Subcutaneous adipose tissue (tissue), 4 donors: ENCODE data around the gene SOCS3. TPM values are rescaled to one million over a fixed set of nuclear protein-coding genes. Genes with fewer than 3 reads are reported as not detected.

Source experiments
- total RNA-seq, 4 donors: library from RNA; depleted of rRNA; stranded (reverse); fragments of >200 nt; gene quantifications; one replicate each; pipeline ENCODE4 v1.1.0, GENCODE V29; 2016
- TF ChIP-seq, protein P1 (sequence below): fragments of 450-650 bp; IDR thresholded peaks from one replicate; pipeline ENCODE4 v1.5.1; 2016; ENCODE audit warnings: low read depth, mild to moderate bottlenecking, control low read depth, antibody characterized with exemption, moderate library complexity

Gene SOCS3
- total RNA-seq, 4 donors from 2014 or later: 15.4 to 33.3 (median 24.7) TPM

GRCh38 chr17:78330570-78331224, 29.2 kb downstream of the SOCS3 start:
- TF ChIP-seq, protein P1, sequence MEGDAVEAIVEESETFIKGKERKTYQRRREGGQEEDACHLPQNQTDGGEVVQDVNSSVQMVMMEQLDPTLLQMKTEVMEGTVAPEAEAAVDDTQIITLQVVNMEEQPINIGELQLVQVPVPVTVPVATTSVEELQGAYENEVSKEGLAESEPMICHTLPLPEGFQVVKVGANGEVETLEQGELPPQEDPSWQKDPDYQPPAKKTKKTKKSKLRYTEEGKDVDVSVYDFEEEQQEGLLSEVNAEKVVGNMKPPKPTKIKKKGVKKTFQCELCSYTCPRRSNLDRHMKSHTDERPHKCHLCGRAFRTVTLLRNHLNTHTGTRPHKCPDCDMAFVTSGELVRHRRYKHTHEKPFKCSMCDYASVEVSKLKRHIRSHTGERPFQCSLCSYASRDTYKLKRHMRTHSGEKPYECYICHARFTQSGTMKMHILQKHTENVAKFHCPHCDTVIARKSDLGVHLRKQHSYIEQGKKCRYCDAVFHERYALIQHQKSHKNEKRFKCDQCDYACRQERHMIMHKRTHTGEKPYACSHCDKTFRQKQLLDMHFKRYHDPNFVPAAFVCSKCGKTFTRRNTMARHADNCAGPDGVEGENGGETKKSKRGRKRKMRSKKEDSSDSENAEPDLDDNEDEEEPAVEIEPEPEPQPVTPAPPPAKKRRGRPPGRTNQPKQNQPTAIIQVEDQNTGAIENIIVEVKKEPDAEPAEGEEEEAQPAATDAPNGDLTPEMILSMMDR: no peak

DNA sequence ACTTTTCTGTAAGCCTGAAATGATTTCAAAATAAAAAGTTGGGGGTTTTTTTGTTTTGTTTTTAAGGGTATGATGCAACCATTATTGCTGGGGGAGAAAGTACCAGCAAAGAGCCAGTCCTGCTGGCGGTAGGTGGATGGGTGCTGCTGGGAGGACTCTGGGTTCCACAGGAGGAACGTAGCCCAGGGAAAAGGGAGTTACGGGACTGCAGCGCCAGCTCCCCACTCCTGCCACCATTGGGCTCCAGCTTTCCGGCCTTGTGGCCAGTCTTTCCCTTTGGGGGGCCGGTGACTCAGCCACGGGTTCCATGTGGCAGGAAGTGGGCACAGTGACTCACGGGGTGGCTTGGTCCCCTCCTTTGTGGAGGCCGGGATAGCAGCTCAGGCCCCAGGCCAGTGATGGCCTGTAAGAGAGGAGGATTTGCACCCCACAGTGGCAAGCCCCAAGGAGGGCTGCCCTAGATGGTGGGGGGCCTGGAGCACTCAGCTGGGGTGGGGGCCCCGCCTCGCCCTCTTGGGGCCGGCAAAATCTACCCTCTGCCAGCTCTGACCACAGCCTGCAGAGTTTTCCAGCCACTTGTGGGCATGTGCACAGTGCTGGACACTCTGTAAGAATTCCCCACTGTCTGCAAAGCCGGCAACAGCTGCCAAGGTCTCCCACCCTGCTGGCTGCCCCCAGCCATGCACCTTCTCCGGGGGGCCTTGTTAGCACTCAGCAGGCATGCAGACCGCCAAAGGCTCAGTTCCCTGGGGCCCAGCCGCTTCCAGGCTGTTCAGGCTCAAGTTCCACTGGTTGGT, 30.4 kb downstream of the SOCS3 start:
- TF ChIP-seq, protein P1: no peak

DNA sequence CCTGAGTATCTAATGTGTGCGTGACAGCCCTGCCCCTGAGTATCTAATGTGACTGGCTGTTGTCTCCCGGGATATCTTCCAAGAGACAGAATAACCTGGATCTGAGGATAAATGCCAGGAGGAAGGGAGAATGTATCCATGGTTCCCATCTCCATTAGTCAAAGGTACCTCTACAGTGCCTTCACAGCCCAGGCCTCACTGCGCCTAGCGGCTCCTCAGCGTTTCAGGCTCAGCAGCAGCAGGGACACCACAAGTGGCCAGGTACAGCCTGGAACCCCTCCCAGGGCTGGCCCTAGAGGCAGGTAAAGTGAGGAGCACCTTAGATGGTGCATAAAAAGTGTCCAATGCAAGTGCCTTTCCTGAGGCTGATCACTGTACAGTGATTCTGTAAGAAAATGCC, 32.0 kb downstream of the SOCS3 start:
- TF ChIP-seq, protein P1: no peak

DNA sequence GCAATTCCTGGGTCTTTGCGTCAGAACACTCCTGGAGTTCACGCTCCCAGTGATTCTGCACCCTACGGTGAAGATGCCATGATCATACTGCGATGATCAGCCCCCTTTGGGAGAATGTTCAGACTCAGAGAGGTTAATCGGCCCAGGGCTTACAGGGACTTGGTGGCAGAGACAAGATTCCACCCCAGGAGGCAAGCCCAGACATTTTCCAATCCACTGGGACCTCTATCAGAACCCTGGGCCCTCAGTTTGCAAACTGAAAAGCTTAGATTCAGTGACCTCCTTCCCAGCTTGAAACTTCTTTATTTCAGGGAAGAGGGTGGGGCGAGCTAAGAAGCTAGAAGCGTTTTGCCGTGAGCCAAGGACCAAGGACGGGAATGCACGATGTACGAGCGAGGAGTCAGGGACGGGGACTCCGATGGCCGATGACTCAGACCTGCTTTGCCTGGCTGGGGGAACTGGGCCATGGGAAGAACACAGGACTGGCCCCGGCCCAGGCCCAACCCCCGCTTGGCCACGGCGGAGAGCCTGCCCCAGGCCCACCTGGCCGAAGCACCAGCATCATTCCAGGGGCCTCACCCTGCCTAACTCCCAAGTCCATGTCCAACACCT, 34.7 kb downstream of the SOCS3 start:
- TF ChIP-seq, protein P1: no peak

DNA sequence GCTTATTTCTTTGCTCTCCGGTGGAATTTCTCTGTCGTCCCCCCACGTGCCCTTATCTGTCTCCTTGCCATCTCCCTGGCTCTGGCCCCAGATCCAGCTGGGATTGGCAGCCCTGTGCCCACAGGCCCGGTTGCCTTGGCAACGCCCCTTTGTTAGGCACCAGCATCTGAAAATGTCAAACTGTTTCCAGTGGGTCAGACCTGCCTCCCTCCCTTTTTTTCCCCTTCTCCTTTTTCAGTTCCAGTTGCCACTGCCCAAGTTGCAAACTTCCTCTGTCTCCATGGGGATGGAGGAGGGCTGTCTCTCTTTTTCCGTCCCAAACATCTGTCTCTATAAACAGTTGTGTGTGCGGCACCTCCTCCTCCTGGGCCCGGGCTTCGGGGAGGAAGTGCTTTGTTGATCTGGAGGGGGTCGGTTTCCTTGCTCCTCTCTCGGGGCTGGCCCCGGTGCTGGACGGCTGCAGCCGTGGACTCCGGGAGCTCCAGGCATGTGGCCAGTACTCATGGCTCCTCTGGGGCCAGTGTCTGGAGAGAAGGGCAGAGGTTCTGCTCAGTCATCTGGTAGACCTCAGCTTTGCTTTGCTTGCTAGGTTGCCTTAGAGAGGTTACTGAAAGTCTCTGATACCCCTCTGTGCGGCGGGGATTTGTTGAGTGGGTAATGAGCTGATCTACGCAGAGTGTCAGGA, 35.3 kb downstream of the SOCS3 start:
- TF ChIP-seq, protein P1: no peak

GRCh38 chr17:78323826-78324390, 36.0 kb downstream of the SOCS3 start:
- TF ChIP-seq, protein P1: no peak
